GM18861 (cell line): ENCODE data around the gene AK9.
"Not testable (repeated sequence)": the region's sequence is repeated elsewhere in the genome, so short reads cannot be mapped to it uniquely, and the experiment has no call there.

Experiments
- ATAC-seq: cut with Tn5 transposase; IDR thresholded peaks from one replicate; pipeline ENCODE4 v1.9.1; 2021; ENCODE audit not compliant: unreplicated experiment

Gene AK9

GRCh38 chr6:109628158-109629000 is 62.6 kb downstream of the AK9 start:
- ATAC-seq, result no peak

DNA sequence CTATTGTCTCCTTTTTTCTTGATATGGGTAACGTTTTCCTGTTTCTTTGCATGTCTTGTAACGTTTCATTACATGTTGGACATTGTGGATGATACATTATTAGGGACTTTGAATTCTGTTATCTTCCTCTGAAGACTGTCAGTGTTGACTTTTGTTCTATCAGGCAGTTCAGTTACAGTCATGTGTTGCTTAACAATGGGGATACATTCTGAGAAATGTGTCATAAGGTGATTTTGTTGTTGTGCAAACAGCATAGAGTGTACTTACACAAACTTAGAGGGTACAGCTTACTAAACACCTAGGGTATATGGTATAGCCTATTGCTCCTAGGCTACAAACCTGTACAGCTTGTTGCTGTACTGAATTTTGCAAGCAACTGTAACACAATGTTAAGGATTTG is 64.7 kb downstream of the AK9 start:
- ATAC-seq, result no peak

- ATAC-seq, result no peak
Observed at GRCh38 chr6:109625199-109625598, 65.8 kb downstream of the AK9 start.

DNA sequence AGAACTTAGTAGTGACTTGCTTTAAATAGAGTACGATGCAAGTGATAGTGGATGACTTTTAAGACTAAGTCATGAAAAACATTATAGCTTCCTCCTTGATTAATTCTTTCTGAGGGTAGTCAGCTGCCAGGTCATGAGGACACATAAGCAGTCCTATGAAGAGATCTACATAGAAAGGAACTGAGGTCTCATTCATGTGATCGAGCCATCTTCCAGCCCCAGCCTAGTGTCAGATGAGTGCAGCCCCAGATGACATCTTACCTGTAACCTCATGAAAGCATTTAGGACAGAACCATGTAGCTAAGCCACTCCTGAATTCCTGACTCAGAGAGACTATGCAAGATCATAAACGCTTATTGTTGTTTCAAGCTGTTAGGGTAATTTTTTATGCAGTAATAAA is 67.7 kb downstream of the AK9 start:
- no peak for ATAC-seq

DNA sequence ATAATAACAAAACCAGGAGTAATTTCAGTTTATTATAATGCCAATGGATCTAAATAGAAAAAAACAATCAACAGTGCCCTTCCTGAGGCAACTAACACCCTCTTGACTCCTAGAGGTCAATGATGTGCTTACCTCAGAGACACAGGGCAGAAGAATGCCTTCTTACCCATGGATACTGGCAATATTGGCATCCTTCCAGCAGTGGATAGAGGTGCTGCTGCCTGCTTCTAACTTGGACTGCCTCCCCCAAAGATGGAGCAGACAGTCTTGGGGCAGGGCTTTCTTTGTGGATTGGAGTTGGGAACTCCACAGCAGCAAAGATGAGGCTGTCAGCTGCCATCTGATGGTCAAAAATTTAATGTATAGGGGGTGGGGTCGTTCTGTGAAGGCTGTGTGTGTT is 78.7 kb downstream of the AK9 start:
- ATAC-seq, result no peak

GRCh38 chr6:109611502-109611901 is 79.5 kb downstream of the AK9 start:
- ATAC-seq, result no peak

DNA sequence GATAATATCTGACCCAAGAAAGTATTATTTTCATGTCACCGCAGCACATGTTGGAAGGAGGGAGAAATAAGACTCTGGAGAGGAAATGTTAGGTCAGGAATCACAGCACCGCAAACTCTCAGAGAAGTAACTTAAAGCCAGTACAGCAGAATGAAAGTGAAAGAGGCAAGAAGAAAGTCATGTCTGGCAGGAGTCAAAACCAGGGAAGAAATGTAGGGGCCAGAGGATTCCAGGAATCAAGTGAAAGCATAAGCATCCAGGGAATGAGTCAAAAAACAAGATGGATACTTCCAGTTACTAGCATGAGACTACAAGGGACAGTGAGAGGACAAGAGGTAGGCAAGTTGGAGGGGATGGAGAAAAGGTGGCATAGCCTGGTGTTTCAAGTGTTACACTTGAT is 80.4 kb downstream of the AK9 start:
- ATAC-seq, result no peak

GRCh38 chr6:109609737-109610136 is 81.3 kb downstream of the AK9 start:
- ATAC-seq, result no peak

DNA sequence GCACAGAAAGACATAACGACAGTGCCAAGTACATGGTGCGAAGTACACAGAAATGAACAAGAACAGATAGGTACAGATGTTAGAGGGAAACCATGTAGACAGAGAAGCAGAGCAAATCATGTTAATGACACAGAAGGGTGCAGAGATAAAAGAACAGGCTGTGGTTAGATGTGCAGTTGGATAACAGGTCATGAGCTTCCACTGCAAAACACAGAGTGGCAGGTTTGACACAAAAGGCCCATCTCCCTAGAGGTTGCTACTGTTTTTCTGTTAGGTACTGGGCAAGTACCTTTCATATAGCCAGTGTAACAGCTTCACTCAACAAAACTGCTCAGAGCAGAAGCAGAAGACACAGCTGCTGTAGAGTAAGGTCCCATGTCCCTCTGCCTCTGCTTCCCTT is 84.6 kb downstream of the AK9 start:
- ATAC-seq, result no peak

DNA sequence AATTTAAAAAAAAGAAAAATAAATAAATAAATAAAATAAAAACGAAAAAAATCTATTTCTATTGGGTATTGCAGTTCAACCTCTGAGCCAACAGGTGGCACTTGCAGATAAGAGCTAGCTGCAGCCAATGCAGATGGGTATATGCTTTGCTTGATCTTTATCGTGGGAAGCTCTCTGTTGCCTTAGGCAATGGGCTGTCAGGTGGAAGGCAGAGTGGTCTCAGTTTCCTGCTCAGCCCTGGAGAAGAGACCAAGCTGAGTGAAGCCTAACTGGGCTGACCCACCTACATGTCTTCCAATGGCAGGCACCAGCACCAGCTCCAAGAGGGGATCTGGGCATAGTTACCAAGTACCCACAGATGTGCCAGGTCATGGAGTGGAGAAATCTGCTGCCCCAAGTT is 95.0 kb downstream of the AK9 start:
- ATAC-seq, result no peak

- ATAC-seq, result no peak
Observed at GRCh38 chr6:109580519-109580918, 110.5 kb downstream of the AK9 start.

GRCh38 chr6:109579361-109579760 is 111.6 kb downstream of the AK9 start:
- no peak for ATAC-seq

- ATAC-seq, result not testable (repeated sequence)
Observed at GRCh38 chr6:109569901-109570300, 121.1 kb downstream of the AK9 start.

- no peak for ATAC-seq
Observed at GRCh38 chr6:109561844-109562243, 129.2 kb downstream of the AK9 start.

GRCh38 chr6:109531446-109531845 is 159.6 kb downstream of the AK9 start:
- no peak for ATAC-seq

GRCh38 chr6:109527989-109528388 is 163.0 kb downstream of the AK9 start:
- ATAC-seq, result no peak

GRCh38 chr6:109526905-109527628 is 163.9 kb downstream of the AK9 start:
- ATAC-seq, result no peak

- ATAC-seq, result no peak
Observed at GRCh38 chr6:109524129-109524528, 166.9 kb downstream of the AK9 start.

DNA sequence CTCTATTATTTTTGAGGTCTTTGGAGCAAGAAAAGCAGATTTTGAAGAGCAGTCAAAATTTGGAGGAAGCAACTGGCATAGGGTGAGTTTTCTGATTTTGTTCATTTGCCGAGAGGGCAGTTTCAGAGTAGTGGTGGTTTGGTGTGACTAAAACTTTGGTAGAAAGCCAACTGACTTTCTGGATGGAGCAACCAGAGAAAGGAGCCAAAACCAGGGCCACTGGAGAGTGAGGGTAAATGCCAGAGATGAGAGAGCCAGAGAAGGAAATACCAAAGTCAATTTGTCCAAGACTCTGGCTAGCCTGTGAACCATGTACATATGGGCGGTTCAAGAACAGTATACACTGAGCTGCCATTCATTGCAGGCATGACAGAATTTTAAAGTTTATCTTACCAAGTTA is 167.5 kb downstream of the AK9 start:
- ATAC-seq, result no peak

GRCh38 chr6:109521080-109521479 is 169.9 kb downstream of the AK9 start:
- ATAC-seq, result no peak

DNA sequence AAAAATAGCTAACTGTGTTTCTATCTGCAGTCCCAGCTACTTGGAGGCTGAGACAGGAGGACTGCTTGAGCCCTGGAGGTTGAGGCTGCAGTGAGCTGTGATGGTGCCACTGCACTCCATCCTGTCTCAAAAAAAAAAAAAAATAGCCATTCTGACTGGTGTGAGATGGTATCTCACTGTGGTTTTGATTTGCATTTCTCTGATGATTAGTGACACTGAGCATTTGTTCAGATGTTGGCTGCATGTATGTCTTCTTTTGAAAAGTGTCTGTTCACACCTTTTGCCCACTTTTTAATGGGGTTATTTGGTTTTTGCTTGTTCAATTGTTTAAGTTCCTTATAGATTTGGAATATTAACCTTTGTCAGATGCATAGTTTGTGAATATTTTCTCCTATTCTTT is 171.4 kb downstream of the AK9 start:
- not testable (repeated sequence) for ATAC-seq

DNA sequence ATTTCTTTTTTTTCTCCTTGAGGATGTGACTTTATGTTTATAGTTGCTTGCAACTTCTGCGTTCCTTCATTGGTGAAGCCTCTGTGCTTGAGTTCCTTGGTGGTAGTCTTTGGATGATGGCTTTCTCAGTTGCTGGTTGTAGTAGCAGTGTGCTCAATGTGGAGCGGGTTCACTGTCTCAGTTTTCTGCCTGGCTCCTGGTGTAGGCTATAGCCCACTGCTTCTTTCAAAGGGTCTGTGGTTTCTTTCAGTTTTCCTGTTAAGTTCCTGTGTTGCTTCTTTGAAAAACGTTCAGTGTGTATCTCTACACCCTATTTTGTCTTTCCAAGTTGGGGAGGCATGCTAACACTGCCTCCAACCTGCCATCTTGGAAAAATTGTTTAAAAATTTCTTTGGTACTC is 174.1 kb downstream of the AK9 start:
- no peak for ATAC-seq
